Neuron (in vitro differentiated cells): ENCODE results near the gene TMPRSS6.

Experiments
- H2AFZ ChIP-seq: one replicate; pipeline ENCODE4 v1.6.1; 2013; ENCODE audit warnings: low read depth, mild to moderate bottlenecking, inconsistent platforms, low read length, moderate library complexity
- H3K27me3 ChIP-seq: one replicate; pipeline ENCODE4 v1.6.1; 2013; ENCODE audit warnings: low read length; ENCODE audit not compliant: insufficient read depth
- H3K36me3 ChIP-seq: one replicate; pipeline ENCODE4 v1.6.1; 2013; ENCODE audit warnings: low read length; ENCODE audit not compliant: insufficient read depth
- H3K4me1 ChIP-seq: one replicate; pipeline ENCODE4 v1.6.1; 2013; ENCODE audit warnings: low read length; ENCODE audit not compliant: insufficient read depth
- H3K4me3 ChIP-seq: 2 replicates; pipeline ENCODE4 v1.5.1; 2013; ENCODE audit warnings: mild to moderate bottlenecking, low read length, moderate library complexity
- H3K9me3 ChIP-seq: one replicate; pipeline ENCODE4 v1.6.1; 2013; ENCODE audit warnings: low read length

TMPRSS6 gene

GRCh38 chr22:37147186-37147990, 37.9 kb upstream of the TMPRSS6 start:
- H3K27me3 ChIP-seq: peaks cover 7% of the 10 kb centered on the region

GRCh38 chr22:37146507-37147180, 37.1 kb upstream of the TMPRSS6 start:
- no peaks in the 10 kb centered on the region for H3K4me1 ChIP-seq
- peaks cover 7% of the 10 kb centered on the region for H3K27me3 ChIP-seq
- H3K4me3 ChIP-seq: no peak overlapping the region
- no peak overlapping the region for H2AFZ ChIP-seq
- H3K36me3 ChIP-seq: no peaks in the 10 kb centered on the region
- H3K9me3 ChIP-seq: no peaks in the 10 kb centered on the region

More at GRCh38 chr22:37147186-37147990, 37.9 kb upstream of the TMPRSS6 start:
- H3K9me3 ChIP-seq: no peaks in the 10 kb centered on the region
- no peaks in the 10 kb centered on the region for H3K36me3 ChIP-seq
- H3K4me3 ChIP-seq: no peak overlapping the region
- H2AFZ ChIP-seq: no peak overlapping the region
- no peaks in the 10 kb centered on the region for H3K4me1 ChIP-seq

- Histone ChIP-seq H3K9me3 (no peaks in the 10 kb centered on the region), H3K36me3 (no peaks in the 10 kb centered on the region), H3K4me1 (no peaks in the 10 kb centered on the region), H2AFZ (no peak overlapping the region), H3K4me3 (no peak overlapping the region), H3K27me3 (peaks cover 7% of the 10 kb centered on the region)
Observed at GRCh38 chr22:37146051-37146385, 36.5 kb upstream of the TMPRSS6 start.

GRCh38 chr22:37145180-37146050, 35.9 kb upstream of the TMPRSS6 start:
- Histone ChIP-seq H3K27me3 (peaks cover 7% of the 10 kb centered on the region), H3K9me3 (no peaks in the 10 kb centered on the region), H3K36me3 (no peaks in the 10 kb centered on the region), H2AFZ (no peak overlapping the region), H3K4me3 (no peak overlapping the region), H3K4me1 (no peaks in the 10 kb centered on the region)

GRCh38 chr22:37144180-37144554, 34.7 kb upstream of the TMPRSS6 start:
- Histone ChIP-seq H3K27me3 (peaks cover 7% of the 10 kb centered on the region), H3K4me3 (no peak overlapping the region), H3K36me3 (no peaks in the 10 kb centered on the region), H3K4me1 (no peaks in the 10 kb centered on the region), H2AFZ (no peak overlapping the region), H3K9me3 (no peaks in the 10 kb centered on the region)

- H3K9me3 ChIP-seq: no peaks in the 10 kb centered on the region
- no peaks in the 10 kb centered on the region for H3K4me1 ChIP-seq
Observed at GRCh38 chr22:37141971-37142370, 32.5 kb upstream of the TMPRSS6 start.

GRCh38 chr22:37141476-37141875, 32.0 kb upstream of the TMPRSS6 start:
- Histone ChIP-seq H3K4me1 (no peaks in the 10 kb centered on the region), H3K27me3 (peaks cover 7% of the 10 kb centered on the region), H3K4me3 (no peak overlapping the region), H2AFZ (no peak overlapping the region), H3K9me3 (no peaks in the 10 kb centered on the region), H3K36me3 (no peaks in the 10 kb centered on the region)

More at GRCh38 chr22:37141971-37142370, 32.5 kb upstream of the TMPRSS6 start:
- H2AFZ ChIP-seq: no peak overlapping the region
- peaks cover 7% of the 10 kb centered on the region for H3K27me3 ChIP-seq
- H3K4me3 ChIP-seq: no peak overlapping the region
- no peaks in the 10 kb centered on the region for H3K36me3 ChIP-seq

GRCh38 chr22:37140686-37141323, 31.3 kb upstream of the TMPRSS6 start:
- no peak overlapping the region for H2AFZ ChIP-seq
- H3K4me1 ChIP-seq: no peaks in the 10 kb centered on the region
- H3K27me3 ChIP-seq: peaks cover 5% of the 10 kb centered on the region
- H3K9me3 ChIP-seq: no peaks in the 10 kb centered on the region
- H3K36me3 ChIP-seq: no peaks in the 10 kb centered on the region
- no peak overlapping the region for H3K4me3 ChIP-seq

GRCh38 chr22:37139762-37140161, 30.2 kb upstream of the TMPRSS6 start:
- no peaks in the 10 kb centered on the region for H3K27me3 ChIP-seq
- H3K4me3 ChIP-seq: no peak overlapping the region

GRCh38 chr22:37138849-37139561, 29.5 kb upstream of the TMPRSS6 start:
- Histone ChIP-seq H3K4me3 (no peak overlapping the region), H2AFZ (no peak overlapping the region), H3K36me3 (no peaks in the 10 kb centered on the region), H3K4me1 (no peaks in the 10 kb centered on the region), H3K27me3 (no peaks in the 10 kb centered on the region), H3K9me3 (no peaks in the 10 kb centered on the region)

More at GRCh38 chr22:37139762-37140161, 30.2 kb upstream of the TMPRSS6 start:
- H3K36me3 ChIP-seq: no peaks in the 10 kb centered on the region
- no peaks in the 10 kb centered on the region for H3K4me1 ChIP-seq
- no peaks in the 10 kb centered on the region for H3K9me3 ChIP-seq
- H2AFZ ChIP-seq: no peak overlapping the region

- H3K9me3 ChIP-seq: no peaks in the 10 kb centered on the region
- H3K36me3 ChIP-seq: no peaks in the 10 kb centered on the region
- no peak overlapping the region for H2AFZ ChIP-seq
- H3K4me1 ChIP-seq: no peaks in the 10 kb centered on the region
- H3K4me3 ChIP-seq: no peak overlapping the region
- no peaks in the 10 kb centered on the region for H3K27me3 ChIP-seq
Observed at GRCh38 chr22:37137903-37138665, 28.6 kb upstream of the TMPRSS6 start.

GRCh38 chr22:37137131-37137530, 27.6 kb upstream of the TMPRSS6 start:
- H3K4me1 ChIP-seq: no peaks in the 10 kb centered on the region
- no peaks in the 10 kb centered on the region for H3K36me3 ChIP-seq
- no peak overlapping the region for H2AFZ ChIP-seq
- no peaks in the 10 kb centered on the region for H3K27me3 ChIP-seq
- no peak overlapping the region for H3K4me3 ChIP-seq
- no peaks in the 10 kb centered on the region for H3K9me3 ChIP-seq
